ENCODE results near the gene TP53. TPM values are rescaled to one million over a fixed set of nuclear protein-coding genes. Genes with fewer than 3 reads are reported as not detected.

Gene TP53
- total RNA-seq, 4 donors from 2014 or later, result 19.6 to 27.7 (median 25.1) TPM

- Histone ChIP-seq H3K4me1 (peaks cover 0 to 27% (median 11%) of the 10 kb centered on the region in 4 donors), H3K4me3 (peak overlapping the region; percentile 73 to 95 (median 82)), H3K27me3 (no peaks in the 10 kb centered on the region), H3K27ac (peak overlapping the region; percentile 93 to 98 (median 96)), H3K36me3 (peaks cover 0 to under 1% (median 0%) of the 10 kb centered on the region in 3 donors), H3K9me3 (no peaks in the 10 kb centered on the region)
- TF ChIP-seq CTCF (IDR thresholded peaks at IDR 0.05) (no peak), POLR2A (IDR thresholded peaks at IDR 0.05) (peak; percentile 71 to 93)
- peak; percentile 77 to 87 (median 81) for DNase-seq
These were observed 843 bp downstream of the TP53 start for GRCh38 chr17:7686222-7687071.

GRCh38 chr17:7685533-7686221 is 1.6 kb downstream of the TP53 start:
- Histone ChIP-seq H3K4me3 (peak overlapping the region; percentile 73 to 95 (median 82)), H3K27ac (peak overlapping the region; percentile 93 to 98 (median 96)), H3K27me3 (no peaks in the 10 kb centered on the region), H3K36me3 (no peaks in the 10 kb centered on the region), H3K4me1 (peaks cover 0 to 27% (median 11%) of the 10 kb centered on the region in 4 donors), H3K9me3 (no peaks in the 10 kb centered on the region)
- DNase-seq, result peak; percentile 90 to 96 (median 94)
- TF ChIP-seq CTCF (IDR thresholded peaks at IDR 0.05) (no peak), POLR2A (IDR thresholded peaks at IDR 0.05) (peak; percentile 67 to 75)

- Histone ChIP-seq H3K36me3 (no peaks in the 10 kb centered on the region), H3K27me3 (no peaks in the 10 kb centered on the region), H3K27ac (peak overlapping the region; percentile 93 to 98 (median 96)), H3K9me3 (no peaks in the 10 kb centered on the region), H3K4me3 (peak overlapping the region; percentile 73 to 95 (median 82)), H3K4me1 (peaks cover 0 to 27% (median 11%) of the 10 kb centered on the region in 4 donors)
- DNase-seq, result no peak
- TF ChIP-seq POLR2A (IDR thresholded peaks at IDR 0.05) (no peak), CTCF (IDR thresholded peaks at IDR 0.05) (no peak)
These were observed 2.3 kb downstream of the TP53 start for GRCh38 chr17:7684851-7685532.

GRCh38 chr17:7677388-7678067 is 9.8 kb downstream of the TP53 start:
- no peaks in the 10 kb centered on the region for H3K4me1 ChIP-seq
- H3K27me3 ChIP-seq, result no peaks in the 10 kb centered on the region
- peaks cover 0 to 8% (median 3%) of the 10 kb centered on the region in 4 donors for H3K9me3 ChIP-seq
- peaks cover 0 to 38% (median 3%) of the 10 kb centered on the region in 3 donors for H3K36me3 ChIP-seq
- H3K4me3 ChIP-seq, result no peak overlapping the region
- DNase-seq, result no peak
- H3K27ac ChIP-seq, result no peak overlapping the region
- TF ChIP-seq POLR2A (IDR thresholded peaks at IDR 0.05), result no peak
- TF ChIP-seq CTCF (IDR thresholded peaks at IDR 0.05), result no peak

GRCh38 chr17:7676533-7676932 is 10.8 kb downstream of the TP53 start:
- Histone ChIP-seq H3K27me3 (no peaks in the 10 kb centered on the region), H3K9me3 (peaks cover 0 to 8% (median 3%) of the 10 kb centered on the region in 4 donors), H3K4me1 (no peaks in the 10 kb centered on the region), H3K4me3 (no peak overlapping the region), H3K36me3 (peaks cover 0 to 48% (median 3%) of the 10 kb centered on the region in 3 donors), H3K27ac (no peak overlapping the region)
- TF ChIP-seq POLR2A (IDR thresholded peaks at IDR 0.05) (no peak), CTCF (IDR thresholded peaks at IDR 0.05) (no peak)
- DNase-seq, result no peak

Data from Peyer's patch (tissue), 4 donors.